ENCODE results near the gene TMEM222. TPM values are rescaled to one million over a fixed set of nuclear protein-coding genes. Genes with fewer than 3 reads are reported as not detected.

The TMEM222 gene
- total RNA-seq, 2 experiments from 2014 or later: 21.8 to 22.5 TPM

- intact Hi-C loops (cut with DNase I, micrococcal nuclease): no loop called here
- ChIA-PET POLR2A (interaction anchor here (1.3 kb wide), 1 partner anchor 13 kb away, joined by 7 read pairs; the partner anchor contains the start of gene MAP3K6), CTCF (interaction anchor here (0.7 to 1.7 kb wide), 3 partner anchors 13 to 42 kb away, joined by 3 to 8 read pairs (median 3); partner anchors contain the start of gene MAP3K6)
- Histone ChIP-seq H3K27ac (ENCODE audit: low read depth in 1 of 2, low read length in 2 of 2) (peak overlapping the region in 1 of 2 donors; percentile 35), H3K9me3 (ENCODE audit: control insufficient read depth in 1 of 2, insufficient read depth in 1 of 2, low read length in 2 of 2) (no peaks in the 10 kb centered on the region), H3K36me3 (ENCODE audit: insufficient read depth, low read length) (peaks cover 31% of the 10 kb centered on the region), H3K4me3 (ENCODE audit: low read length) (no peak overlapping the region), H3K4me1 (ENCODE audit: insufficient read depth, low read length) (peaks cover 41% of the 10 kb centered on the region), H3K27me3 (ENCODE audit: control insufficient read depth in 1 of 2, insufficient read depth in 2 of 2, low read length in 2 of 2) (no peaks in the 10 kb centered on the region)
- Mint-ChIP-seq H3K27me3 (no peaks in the 10 kb centered on the region), H3K36me3 (ENCODE audit: low read depth) (peaks cover 9% of the 10 kb centered on the region), H3K9me3 (no peaks in the 10 kb centered on the region), H3K27ac (peak overlapping the region; percentile 6), H3K4me1 (ENCODE audit: low read depth) (peaks cover 26% of the 10 kb centered on the region), H3K4me3 (no peak overlapping the region)
- no peak for TF ChIP-seq CTCF (IDR thresholded peaks at IDR 0.05)
- DNase-seq: no peak
- ATAC-seq (ENCODE audit: poor library complexity): no peak
These were observed 31.7 kb downstream of the TMEM222 start for GRCh38 chr1:27353629-27354028.

GRCh38 chr1:27355683-27356082 is 33.7 kb downstream of the TMEM222 start:
- Histone ChIP-seq H3K9me3 (ENCODE audit: control insufficient read depth in 1 of 2, insufficient read depth in 1 of 2, low read length in 2 of 2) (no peaks in the 10 kb centered on the region), H3K27me3 (ENCODE audit: control insufficient read depth in 1 of 2, insufficient read depth in 2 of 2, low read length in 2 of 2) (no peaks in the 10 kb centered on the region), H3K4me1 (ENCODE audit: insufficient read depth, low read length) (peaks cover 56% of the 10 kb centered on the region), H3K36me3 (ENCODE audit: insufficient read depth, low read length) (peaks cover 16% of the 10 kb centered on the region), H3K4me3 (ENCODE audit: low read length) (no peak overlapping the region), H3K27ac (ENCODE audit: low read depth in 1 of 2, low read length in 2 of 2) (no peak overlapping the region)
- H3K27me3 Mint-ChIP-seq: no peaks in the 10 kb centered on the region
- peaks cover 46% of the 10 kb centered on the region for H3K4me1 Mint-ChIP-seq (ENCODE audit: low read depth)
- peak overlapping the region; percentile 75 for H3K27ac Mint-ChIP-seq
- POLR2A ChIA-PET: interaction anchor here (0.6 to 5.0 kb wide), 4 partner anchors 10 to 732 kb away, joined by 3 to 56 read pairs (median 22); partner anchors contain the start of genes MAP3K6 and SYTL1
- intact Hi-C loops (cut with DNase I, micrococcal nuclease): loop anchor here in 1 of 2 experiments (2.0 kb wide), 1 partner anchor 13 kb away; the partner anchor contains the start of gene SYTL1
- CTCF ChIA-PET: interaction anchor here (0.8 to 3.4 kb wide), 3 partner anchors 11 to 59 kb away, joined by 3 to 33 read pairs (median 18); partner anchors contain the start of gene MAP3K6
- peaks cover 9% of the 10 kb centered on the region for H3K36me3 Mint-ChIP-seq (ENCODE audit: low read depth)
- no peaks in the 10 kb centered on the region for H3K9me3 Mint-ChIP-seq
- no peak for DNase-seq
- ATAC-seq (ENCODE audit: poor library complexity): no peak
- TF ChIP-seq CTCF (IDR thresholded peaks at IDR 0.05): no peak
- peak overlapping the region; percentile 65 for H3K4me3 Mint-ChIP-seq

GRCh38 chr1:27356277-27356618 is 34.3 kb downstream of the TMEM222 start:
- no peak for TF ChIP-seq CTCF (IDR thresholded peaks at IDR 0.05)
- no peaks in the 10 kb centered on the region for H3K9me3 ChIP-seq (ENCODE audit: control insufficient read depth in 1 of 2, insufficient read depth in 1 of 2, low read length in 2 of 2)
- Mint-ChIP-seq H3K36me3 (ENCODE audit: low read depth) (peaks cover 9% of the 10 kb centered on the region), H3K4me3 (peak overlapping the region; percentile 65), H3K27me3 (no peaks in the 10 kb centered on the region), H3K9me3 (no peaks in the 10 kb centered on the region), H3K27ac (peak overlapping the region; percentile 75), H3K4me1 (ENCODE audit: low read depth) (peaks cover 47% of the 10 kb centered on the region)
- peaks cover 61% of the 10 kb centered on the region for H3K4me1 ChIP-seq (ENCODE audit: insufficient read depth, low read length)
- peak overlapping the region in 1 of 2 donors; percentile 22 for H3K27ac ChIP-seq (ENCODE audit: low read depth in 1 of 2, low read length in 2 of 2)
- CTCF ChIA-PET: interaction anchor here (2.1 to 3.4 kb wide), 4 partner anchors 10 to 39 kb away, joined by 12 to 33 read pairs (median 24); partner anchors contain the start of genes MAP3K6 and SYTL1
- H3K36me3 ChIP-seq (ENCODE audit: insufficient read depth, low read length): peaks cover 11% of the 10 kb centered on the region
- no peaks in the 10 kb centered on the region for H3K27me3 ChIP-seq (ENCODE audit: control insufficient read depth in 1 of 2, insufficient read depth in 2 of 2, low read length in 2 of 2)
- intact Hi-C loops (cut with DNase I, micrococcal nuclease): loop anchor here in 1 of 2 experiments (2.0 kb wide), 1 partner anchor 13 kb away; the partner anchor contains the start of gene SYTL1
- POLR2A ChIA-PET: interaction anchor here (0.6 to 5.0 kb wide), 5 partner anchors 10 to 733 kb away, joined by 3 to 56 read pairs (median 13); partner anchors contain the start of genes MAP3K6 and SYTL1
- ATAC-seq (ENCODE audit: poor library complexity) (no peak), DNase-seq (no peak)
- peak overlapping the region; percentile 57 for H3K4me3 ChIP-seq (ENCODE audit: low read length)
